C1 segment of cervical spinal cord (tissue), 14 donors: ENCODE data around the gene BMS1.
"Not testable (repeated sequence)": the region's sequence is repeated elsewhere in the genome, so short reads cannot be mapped to it uniquely, and the experiment has no call there.

Experiments
- DNase-seq, 14 donors: peaks; one replicate each; lab custom pipeline; 2025; lab: John Stamatoyannopoulos, UW

The BMS1 gene

GRCh38 chr10:42866115-42866995 is 83.8 kb downstream of the BMS1 start:
- peak in 11 of 14 donors; percentile 11 to 77 (median 43) for DNase-seq

DNA sequence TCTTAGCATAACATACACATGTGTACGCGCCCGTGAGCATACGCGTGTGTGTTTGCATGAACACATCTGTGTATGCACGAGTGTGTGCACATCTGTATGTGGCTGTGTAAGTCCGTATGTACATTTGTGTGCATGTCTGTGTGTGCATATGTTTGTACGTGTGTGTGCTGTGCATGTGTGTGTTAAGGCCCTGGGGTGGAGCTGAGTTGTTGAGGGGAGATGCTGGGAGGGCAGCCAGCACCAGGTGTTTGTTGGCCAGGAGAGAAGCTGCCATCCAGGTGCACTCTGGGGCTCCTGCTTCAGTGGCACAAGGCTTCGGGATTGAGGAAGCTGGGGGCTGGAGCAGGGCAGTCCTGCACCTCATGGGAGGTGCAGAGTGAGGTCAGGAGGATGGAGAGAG is 85.0 kb downstream of the BMS1 start:
- DNase-seq = no peak

- no peak for DNase-seq
Observed at GRCh38 chr10:42868530-42868929, 85.9 kb downstream of the BMS1 start.

DNA sequence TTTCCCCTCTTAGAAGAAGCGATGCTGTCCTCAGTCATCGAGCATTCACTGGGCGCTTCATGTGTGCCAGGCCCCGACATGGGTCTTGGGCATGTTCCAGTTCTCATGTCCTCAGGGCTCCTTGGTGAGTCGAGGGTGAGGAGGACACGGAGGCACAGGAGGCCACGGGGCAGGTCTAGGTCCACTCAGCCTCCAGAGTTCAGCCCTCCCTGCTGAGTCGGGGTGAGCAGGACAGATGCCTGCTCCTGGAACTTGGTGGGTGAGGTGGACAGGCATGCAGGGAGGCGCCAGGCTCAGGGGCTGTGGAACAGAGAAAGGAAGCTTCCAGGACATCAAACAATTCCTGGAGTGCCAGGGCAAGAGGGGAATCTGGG is 87.4 kb downstream of the BMS1 start:
- no peak for DNase-seq

DNA sequence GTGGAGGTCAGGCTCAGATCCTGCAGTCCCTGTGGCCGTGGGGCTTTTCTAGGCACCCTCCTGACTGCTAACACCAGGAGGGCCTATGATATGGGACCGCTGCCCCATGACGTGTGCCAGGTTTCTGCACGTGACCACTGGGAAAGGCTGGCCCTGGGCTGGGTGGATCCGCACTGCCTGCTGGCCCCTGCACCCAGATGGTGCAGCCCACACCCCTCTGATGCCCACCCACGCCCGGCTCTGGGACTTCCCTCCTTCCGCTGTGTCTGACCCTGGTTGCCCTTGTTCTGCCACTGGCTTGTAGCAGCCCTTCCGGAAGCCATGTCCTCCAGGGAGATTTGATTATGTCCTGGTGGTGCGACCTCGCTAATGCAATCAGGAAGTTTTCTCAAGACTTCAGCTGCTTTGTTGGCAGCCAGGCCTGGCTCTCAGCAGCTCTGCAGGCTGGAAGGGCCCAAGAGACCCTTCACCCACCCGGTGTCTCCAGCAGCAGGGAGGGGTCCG is 88.6 kb downstream of the BMS1 start:
- not testable (repeated sequence) for DNase-seq

DNA sequence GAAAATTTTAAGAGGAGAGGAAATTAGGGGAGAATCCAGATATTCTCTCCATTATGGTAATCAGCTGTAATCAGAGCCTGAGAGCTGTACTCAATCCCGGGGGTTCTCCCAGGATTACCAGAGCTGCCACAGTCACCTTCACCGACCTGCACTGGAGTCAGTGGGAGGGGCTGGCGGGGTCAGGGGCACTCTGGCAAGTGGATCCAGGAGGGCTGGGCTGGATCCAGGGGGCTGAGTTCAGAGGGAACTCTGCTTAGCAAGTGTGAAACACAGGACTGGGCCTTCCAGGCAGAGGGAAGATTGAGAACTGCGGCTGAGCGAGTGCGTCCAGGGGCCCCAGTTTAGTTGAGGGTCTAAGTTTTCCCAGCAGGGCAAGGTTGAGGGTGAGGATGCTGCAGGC is 89.2 kb downstream of the BMS1 start:
- DNase-seq = no peak

GRCh38 chr10:42872865-42873435 is 90.4 kb downstream of the BMS1 start:
- no peak for DNase-seq

- DNase-seq = no peak
Observed at GRCh38 chr10:42874713-42875387, 92.3 kb downstream of the BMS1 start.

DNA sequence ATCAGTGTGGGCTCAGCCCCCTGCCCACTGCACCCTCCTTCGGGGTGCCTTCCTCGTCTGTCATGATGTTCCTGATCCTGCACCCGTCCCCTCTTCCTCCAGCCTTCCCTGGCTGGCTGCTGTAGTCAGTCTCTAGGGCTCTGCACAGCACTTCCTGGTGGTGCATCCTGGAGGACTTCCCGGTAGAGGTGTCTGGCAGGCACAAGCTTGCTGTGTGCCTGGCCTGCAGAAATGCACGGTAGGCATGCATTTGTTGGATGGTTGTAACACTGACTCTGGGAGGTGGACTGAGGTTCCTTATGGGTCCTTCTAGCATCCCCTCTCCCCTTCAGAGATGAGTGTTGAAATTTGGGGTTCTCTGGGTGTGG is 92.8 kb downstream of the BMS1 start:
- DNase-seq = no peak

DNA sequence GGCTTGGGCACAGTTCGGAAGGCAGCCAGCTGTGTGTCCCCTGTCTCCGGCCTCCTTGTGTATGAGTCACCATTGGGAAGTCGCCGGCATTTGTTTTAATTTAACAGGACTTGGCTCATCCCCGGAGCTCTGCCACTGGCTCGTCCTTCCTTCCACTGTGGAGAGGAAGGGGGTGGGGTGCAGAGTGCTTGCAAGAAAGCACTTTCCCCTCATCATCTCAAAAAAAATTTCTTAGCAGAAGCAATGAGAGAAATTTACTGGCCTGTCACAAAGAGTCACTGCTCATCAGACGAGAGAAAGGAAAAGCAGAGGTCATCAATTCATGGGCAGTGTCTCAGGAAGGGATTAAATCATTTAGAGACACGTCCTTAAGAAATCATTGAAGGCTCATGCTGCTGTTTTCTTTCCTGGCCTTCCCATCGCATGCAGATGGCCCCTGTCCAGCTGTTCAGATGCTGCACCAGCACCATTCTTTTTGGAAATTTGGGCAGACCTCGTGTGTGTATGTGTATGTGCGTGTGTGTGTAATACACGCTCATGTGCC is 93.3 kb downstream of the BMS1 start:
- DNase-seq = no peak

GRCh38 chr10:42876476-42876875 is 93.9 kb downstream of the BMS1 start:
- DNase-seq = no peak

GRCh38 chr10:42876945-42877344 is 94.3 kb downstream of the BMS1 start:
- DNase-seq = no peak

DNA sequence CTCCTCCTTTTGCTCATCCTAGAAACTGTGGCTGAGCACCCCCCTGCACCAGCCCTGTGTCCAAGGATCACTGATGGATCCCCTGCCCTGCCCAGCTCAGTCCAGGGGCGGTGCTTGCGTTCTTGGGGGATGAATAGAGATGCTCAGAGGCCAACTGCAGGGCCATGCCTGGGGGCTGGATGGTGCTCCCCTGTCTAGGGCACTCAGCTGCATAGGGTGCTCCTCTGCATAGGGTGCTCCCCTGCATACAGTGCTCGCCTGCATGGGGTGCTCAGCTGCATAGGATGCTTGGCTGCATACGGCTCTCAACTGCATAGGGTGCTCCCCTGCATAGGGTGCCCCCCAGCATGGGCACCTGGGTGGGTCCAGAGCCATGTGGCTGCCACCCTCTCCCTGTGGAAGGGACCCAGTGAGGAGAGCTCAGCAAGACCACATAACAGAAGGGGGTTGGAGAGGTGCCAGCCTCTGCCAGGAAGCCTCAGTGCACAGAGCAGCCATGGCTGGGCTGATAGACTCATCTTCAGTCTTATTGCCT is 95.0 kb downstream of the BMS1 start:
- DNase-seq = no peak

- no peak for DNase-seq
Observed at GRCh38 chr10:42878134-42878820, 95.7 kb downstream of the BMS1 start.

GRCh38 chr10:42878821-42879195 is 96.2 kb downstream of the BMS1 start:
- no peak for DNase-seq

GRCh38 chr10:42879380-42880254 is 97.0 kb downstream of the BMS1 start:
- DNase-seq = no peak

- DNase-seq = no peak
Observed at GRCh38 chr10:42880255-42880620, 97.6 kb downstream of the BMS1 start.

GRCh38 chr10:42882597-42882996 is 100.0 kb downstream of the BMS1 start:
- no peak for DNase-seq
